PC-9 (cell line): ENCODE measurements around the gene E2F4. TPM values are rescaled to one million over a fixed set of nuclear protein-coding genes. Genes with fewer than 3 reads are reported as not detected.

Experiments used
- BruUV-seq: library from RNA; stranded (reverse); fragments of 400-500 nt; replicated peaks from 2 replicates; lab custom pipeline; 2021; lab: Mats Ljungman, UMichigan
- CTCF ChIA-PET: fragments of 300-600 bp; sonication (Branson Sonifier 250); formaldehyde crosslinking; loops from one replicate; lab custom pipeline; 2022; ENCODE audit warnings: antibody characterized with exemption; lab: Charles Lee
- POLR2A ChIA-PET: fragments of 300-600 bp; sonication (Branson Sonifier 250); formaldehyde crosslinking; loops from one replicate; lab custom pipeline; 2022; ENCODE audit warnings: antibody characterized with exemption; ENCODE audit not compliant: unreplicated experiment; lab: Charles Lee
- DNase-seq, 2 experiments: peaks; one replicate each; pipeline versions ENCODE4 v3.0.0 to v3.0.0-alpha.2; 2015 to 2022; ENCODE audit warnings: mixed read lengths in 1 of 2
- H2AFZ ChIP-seq: fragments of 200-600 bp; sonication (generic); 2 replicates; pipeline ENCODE4 v1.8.1; 2017; ENCODE audit warnings: antibody characterized with exemption
- H3F3A ChIP-seq: fragments of 200-600 bp; sonication (generic); 2 replicates; pipeline ENCODE4 v1.8.1; 2017; ENCODE audit warnings: antibody characterized with exemption, mild to moderate bottlenecking, low read depth; ENCODE audit not compliant: insufficient read depth
- H3K27ac ChIP-seq: fragments of 200-600 bp; sonication (generic); 2 replicates; pipeline ENCODE4 v1.6.1; 2016; ENCODE audit warnings: mixed run types
- H3K27me3 ChIP-seq: fragments of 200-600 bp; sonication (generic); 2 replicates; pipeline ENCODE4 v1.6.1; 2016; ENCODE audit warnings: low read depth, mixed run types; ENCODE audit not compliant: insufficient read depth
- H3K36me3 ChIP-seq: fragments of 200-600 bp; sonication (generic); 2 replicates; pipeline ENCODE4 v1.6.1; 2016; ENCODE audit warnings: low read depth, mixed run types
- H3K4me1 ChIP-seq: fragments of 200-600 bp; sonication (generic); replicated peaks from 2 replicates; pipeline ENCODE4 v1.6.1; 2016; ENCODE audit warnings: mixed run types; ENCODE audit not compliant: insufficient read depth
- H3K4me2 ChIP-seq: fragments of 200-600 bp; sonication (generic); 2 replicates; pipeline ENCODE4 v1.6.1; 2017; ENCODE audit warnings: mixed run types
- H3K4me3 ChIP-seq: fragments of 200-600 bp; sonication (generic); 2 replicates; pipeline ENCODE4 v1.6.1; 2016; ENCODE audit warnings: mixed run types
- H3K79me2 ChIP-seq: fragments of 200-600 bp; sonication (generic); 2 replicates; pipeline ENCODE4 v1.6.1; 2017; ENCODE audit warnings: low read depth, mixed run types
- H3K9me2 ChIP-seq: fragments of 200-600 bp; sonication (generic); 2 replicates; pipeline ENCODE4 v1.8.1; 2017; ENCODE audit warnings: mild to moderate bottlenecking; ENCODE audit not compliant: insufficient read depth
- H3K9me3 ChIP-seq: fragments of 200-600 bp; sonication (generic); 2 replicates; pipeline ENCODE4 v1.8.1; 2016; ENCODE audit warnings: low read depth; ENCODE audit not compliant: insufficient read depth
- H4K20me1 ChIP-seq: fragments of 200-600 bp; sonication (generic); 2 replicates; pipeline ENCODE4 v1.8.1; 2017; ENCODE audit not compliant: insufficient read depth
- EZH2 ChIP-seq: fragments of 200-600 bp; sonication (generic); IDR thresholded peaks from 2 replicates; pipeline ENCODE4 v1.8.0; 2017; ENCODE audit warnings: antibody characterized with exemption, low read depth
- intact Hi-C: fragments of 100-400 bp; cut with micrococcal nuclease; formaldehyde crosslinking; loops from one replicate; pipeline ENCODE4 v1.10.0; 2022; ENCODE audit not compliant: unreplicated experiment
- total RNA-seq: library from RNA; stranded (reverse); gene quantifications from 2 replicates; pipeline ENCODE4 v1.2.3, GENCODE V29; 2021
- TF ChIP-seq, protein P1 (sequence below): fragments of 200-600 bp; sonication (generic); conservative IDR thresholded peaks from 2 replicates; pipeline ENCODE4 v1.6.1; 2017; ENCODE audit warnings: mixed run types, antibody characterized with exemption, mild to moderate bottlenecking, moderate library complexity

Gene E2F4
- total RNA-seq, 1 experiment from 2014 or later, result 78.4 TPM

DNA sequence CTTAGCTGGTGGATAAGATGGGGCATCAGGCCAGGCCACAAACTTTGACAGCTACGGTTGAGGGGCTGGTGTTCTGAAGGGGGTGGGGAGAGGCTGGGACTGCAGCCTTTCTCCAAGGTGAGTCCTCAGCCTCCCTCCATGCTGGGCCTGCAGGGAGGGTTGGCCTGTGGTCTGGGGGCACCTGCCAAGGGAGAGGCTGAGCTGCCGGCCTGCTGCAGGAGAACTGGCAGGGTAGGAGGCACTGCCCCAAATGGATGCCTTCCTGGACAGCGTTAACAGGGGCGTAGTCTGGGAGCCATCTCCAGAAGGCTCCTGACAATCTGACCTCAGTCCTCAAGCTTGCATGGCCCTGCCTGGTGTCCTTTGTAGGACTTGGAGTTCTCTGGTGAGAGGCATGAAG, 12.1 kb downstream of the E2F4 start:
- Histone ChIP-seq H3K36me3 (0 out of 2 replicates have a peak, but pooled peaks cover 3% of the 10 kb centered on the region), H3K4me3 (no peak overlapping the region), H3K4me2 (no peak overlapping the region), H4K20me1 (peaks cover 4% of the 10 kb centered on the region; the same call in 1 of the 2 replicates), H3K79me2 (peaks cover 16% of the 10 kb centered on the region), H3K27ac (no peak overlapping the region), H3K4me1 (peaks cover 44% of the 10 kb centered on the region), H3K27me3 (no peaks in the 10 kb centered on the region), H3F3A (peaks cover 45% of the 10 kb centered on the region), H3K9me2 (no peaks in the 10 kb centered on the region), H2AFZ (no peak overlapping the region), H3K9me3 (no peaks in the 10 kb centered on the region)
- no peak for DNase-seq
- no peak for TF ChIP-seq EZH2
- TF ChIP-seq, protein P1, sequence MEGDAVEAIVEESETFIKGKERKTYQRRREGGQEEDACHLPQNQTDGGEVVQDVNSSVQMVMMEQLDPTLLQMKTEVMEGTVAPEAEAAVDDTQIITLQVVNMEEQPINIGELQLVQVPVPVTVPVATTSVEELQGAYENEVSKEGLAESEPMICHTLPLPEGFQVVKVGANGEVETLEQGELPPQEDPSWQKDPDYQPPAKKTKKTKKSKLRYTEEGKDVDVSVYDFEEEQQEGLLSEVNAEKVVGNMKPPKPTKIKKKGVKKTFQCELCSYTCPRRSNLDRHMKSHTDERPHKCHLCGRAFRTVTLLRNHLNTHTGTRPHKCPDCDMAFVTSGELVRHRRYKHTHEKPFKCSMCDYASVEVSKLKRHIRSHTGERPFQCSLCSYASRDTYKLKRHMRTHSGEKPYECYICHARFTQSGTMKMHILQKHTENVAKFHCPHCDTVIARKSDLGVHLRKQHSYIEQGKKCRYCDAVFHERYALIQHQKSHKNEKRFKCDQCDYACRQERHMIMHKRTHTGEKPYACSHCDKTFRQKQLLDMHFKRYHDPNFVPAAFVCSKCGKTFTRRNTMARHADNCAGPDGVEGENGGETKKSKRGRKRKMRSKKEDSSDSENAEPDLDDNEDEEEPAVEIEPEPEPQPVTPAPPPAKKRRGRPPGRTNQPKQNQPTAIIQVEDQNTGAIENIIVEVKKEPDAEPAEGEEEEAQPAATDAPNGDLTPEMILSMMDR, result no peak
- intact Hi-C loops, result no loop called here
- CTCF ChIA-PET, result no interaction called here
- POLR2A ChIA-PET, result no interaction called here
- no TSS peak for BruUV-seq

DNA sequence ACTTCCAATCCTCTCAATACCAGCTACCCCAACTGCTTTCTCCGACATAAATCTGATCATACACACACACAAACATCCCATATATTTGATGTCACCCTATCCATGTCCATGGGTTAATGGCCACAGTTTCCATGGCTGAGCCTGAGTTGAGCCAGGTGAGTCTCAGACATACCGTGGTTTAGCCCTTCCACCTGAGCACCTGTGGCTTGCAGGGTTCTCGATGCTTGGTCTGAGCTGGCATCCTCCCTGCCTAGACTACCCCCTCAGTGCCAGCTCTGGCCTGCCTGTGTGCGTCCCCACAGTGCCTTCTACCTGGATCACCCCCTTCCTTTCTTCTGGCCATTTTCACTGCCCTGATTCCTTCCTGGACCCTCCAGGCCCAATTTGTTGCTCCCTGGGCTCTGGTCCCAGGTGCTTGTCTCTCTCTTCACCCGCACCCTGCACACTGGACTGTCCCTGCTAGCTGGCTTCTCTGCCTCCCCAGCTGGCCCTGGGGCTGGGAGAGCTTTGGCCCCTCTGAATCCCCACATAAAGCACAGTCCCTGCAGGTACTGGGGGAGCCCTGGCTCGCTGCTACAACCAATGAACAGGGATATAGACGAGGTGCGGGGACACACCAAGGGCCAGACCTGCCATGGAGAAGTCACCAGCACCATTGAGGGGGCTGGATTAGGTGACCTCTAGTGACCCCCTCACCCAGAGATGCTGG, 14.3 kb downstream of the E2F4 start:
- Histone ChIP-seq H3K4me2 (peak overlapping the region; percentile 65), H3K9me3 (no peaks in the 10 kb centered on the region), H3K36me3 (0 out of 2 replicates have a peak, but pooled peaks cover 3% of the 10 kb centered on the region), H3F3A (peaks cover 45% of the 10 kb centered on the region), H3K4me1 (peaks cover 39% of the 10 kb centered on the region), H3K79me2 (peaks cover 6% of the 10 kb centered on the region; the same call in 1 of the 2 replicates), H4K20me1 (peaks cover 2% of the 10 kb centered on the region; the same call in 1 of the 2 replicates), H3K4me3 (no peak overlapping the region), H3K27me3 (no peaks in the 10 kb centered on the region), H2AFZ (no peak overlapping the region), H3K9me2 (no peaks in the 10 kb centered on the region), H3K27ac (peak overlapping the region; percentile 64)
- intact Hi-C loops, result loop anchor here (2.0 kb wide), 1 partner anchor 41 kb away; the partner anchor contains the start of gene FHOD1
- ChIA-PET POLR2A (interaction anchor here (0.6 to 0.7 kb wide), 2 partner anchors 35 to 692 kb away, joined by 3 to 4 read pairs; no protein-coding TSS in a partner anchor), CTCF (no interaction called here)
- no peak for DNase-seq
- TF ChIP-seq, protein P1, result no peak
- no peak for TF ChIP-seq EZH2
- BruUV-seq, result no TSS peak

DNA sequence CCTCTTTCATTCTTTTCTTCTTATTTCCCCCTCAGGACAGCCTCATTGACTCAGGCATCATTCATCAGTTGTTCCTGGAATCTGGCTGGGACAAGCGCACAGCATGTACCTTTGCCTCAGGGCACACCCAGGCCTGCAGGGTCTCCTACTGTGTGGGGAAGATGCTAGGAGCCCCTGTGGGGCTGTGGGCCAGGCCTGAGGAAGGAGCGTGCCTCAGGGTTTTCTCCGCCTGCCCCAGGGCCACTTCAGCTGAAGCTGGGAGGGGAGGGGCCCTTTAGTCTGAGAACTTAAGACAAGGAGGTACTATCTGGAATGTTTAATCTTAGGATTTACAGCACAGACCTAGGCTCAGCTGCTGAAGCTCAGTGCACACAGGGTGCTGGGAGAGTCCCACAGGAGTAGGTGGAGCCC, 14.9 kb downstream of the E2F4 start:
- no peaks in the 10 kb centered on the region for H3K27me3 ChIP-seq
- H4K20me1 ChIP-seq, result no peaks in the 10 kb centered on the region
- no peaks in the 10 kb centered on the region for H3K9me2 ChIP-seq
- peaks cover 40% of the 10 kb centered on the region for H3K4me1 ChIP-seq
- H2AFZ ChIP-seq, result no peak overlapping the region
- H3K36me3 ChIP-seq, result 0 out of 2 replicates have a peak, but pooled peaks cover 3% of the 10 kb centered on the region
- H3K4me3 ChIP-seq, result no peak overlapping the region
- intact Hi-C loops, result loop anchor here (2.0 kb wide), 1 partner anchor 40 kb away; the partner anchor contains the start of gene FHOD1
- no peaks in the 10 kb centered on the region for H3K9me3 ChIP-seq
- no TSS peak for BruUV-seq
- H3K27ac ChIP-seq, result peak overlapping the region; percentile 64
- TF ChIP-seq, protein P1, result no peak
- TF ChIP-seq EZH2, result no peak
- peak overlapping the region; percentile 65 for H3K4me2 ChIP-seq
- peak; percentile 59 to 66 for DNase-seq
- ChIA-PET CTCF (interaction anchor here (0.6 kb wide), 2 partner anchors 224 to 499 kb away, joined by 9 to 10 read pairs; partner anchors contain the start of gene HSD11B2), POLR2A (interaction anchor here (0.6 to 1.5 kb wide), 2 partner anchors 20 to 692 kb away, joined by 3 to 11 read pairs; partner anchors contain the start of gene TMEM208)
- H3K79me2 ChIP-seq, result 0 out of 2 replicates have a peak, but pooled peaks cover under 1% of the 10 kb centered on the region
- peaks cover 51% of the 10 kb centered on the region for H3F3A ChIP-seq
